H1 (cell line): ENCODE measurements around the gene FBLIM1. TPM values are rescaled to one million over a fixed set of nuclear protein-coding genes. Genes with fewer than 3 reads are reported as not detected.

Experiments used
- CTCF ChIA-PET: fragments of 300-600 bp; sonication (Branson Sonifier 250); formaldehyde crosslinking; loops from one replicate; lab custom pipeline; 2021; ENCODE audit not compliant: partially characterized antibody; lab: Charles Lee
- POLR2A ChIA-PET: fragments of 300-600 bp; sonication (Branson Sonifier 250); formaldehyde crosslinking; loops from one replicate; lab custom pipeline; 2021; ENCODE audit warnings: inconsistent platforms; ENCODE audit not compliant: partially characterized antibody; lab: Charles Lee
- DNase-seq, 2 experiments: peaks; one replicate each; pipeline versions ENCODE4 v3.0.0 to v3.0.0-alpha.2; 2010 to 2022; ENCODE audit warnings: low spot score in 2 of 2, low read depth in 1 of 2, mixed read lengths in 1 of 2
- FAIRE-seq: peaks from 2 replicates; lab custom pipeline; 2011; peaks lifted over from hg19 to GRCh38; lab: Jason Lieb, UNC
- H2AFZ ChIP-seq: 2 replicates; pipeline ENCODE4 v1.8.1; 2012; ENCODE audit warnings: low read length, inconsistent platforms
- H2AK5ac ChIP-seq: 2 replicates; pipeline ENCODE4 v1.6.1; 2013; ENCODE audit warnings: low read depth, low read length
- H2BK120ac ChIP-seq: replicated peaks from 2 replicates; pipeline ENCODE3; 2013; ENCODE audit warnings: low read depth, low read length, inconsistent platforms
- H2BK12ac ChIP-seq: 2 replicates; pipeline ENCODE4 v1.6.1; 2013; ENCODE audit warnings: low read depth, low read length
- H2BK15ac ChIP-seq: 2 replicates; pipeline ENCODE4 v1.6.1; 2013; ENCODE audit warnings: low read length
- H2BK20ac ChIP-seq: 2 replicates; pipeline ENCODE4 v1.6.1; 2013; ENCODE audit warnings: low read length
- H2BK5ac ChIP-seq: 2 replicates; pipeline ENCODE4 v1.6.1; 2013; ENCODE audit warnings: low read depth, low read length
- H3K14ac ChIP-seq: 2 replicates; pipeline ENCODE4 v1.6.1; 2013; ENCODE audit warnings: inconsistent platforms; ENCODE audit not compliant: insufficient read length
- H3K18ac ChIP-seq: 2 replicates; pipeline ENCODE4 v1.6.1; 2013; ENCODE audit warnings: low read length; ENCODE audit errors: extremely low read depth
- H3K23ac ChIP-seq: 2 replicates; pipeline ENCODE4 v1.6.1; 2013; ENCODE audit warnings: inconsistent platforms; ENCODE audit not compliant: insufficient read length
- H3K23me2 ChIP-seq: 2 replicates; pipeline ENCODE4 v1.6.1; 2013; ENCODE audit warnings: low read depth, low read length
- H3K27ac ChIP-seq: 2 replicates; pipeline ENCODE4 v1.6.1; 2011; ENCODE audit warnings: low read depth, low read length, inconsistent platforms
- H3K27me3 ChIP-seq, 4 experiments: replicated peaks in 1 of 4; 1 replicate in 1 of 4; 2 replicates in 3 of 4; pipeline versions ENCODE4 v1.6.1 to v1.8.1; 2011 to 2013; ENCODE audit warnings: low read length in 3 of 4, mild to moderate bottlenecking in 3 of 4, inconsistent platforms in 2 of 4, mixed read lengths in 2 of 4, moderate library complexity in 1 of 4; ENCODE audit not compliant: control insufficient read depth in 3 of 4, insufficient read depth in 3 of 4; ENCODE audit errors: extremely low read depth in 1 of 4
- H3K36me3 ChIP-seq, 4 experiments: 2 replicates each; pipeline versions ENCODE4 v1.6.1 to v1.8.1; 2011 to 2013; ENCODE audit warnings: mild to moderate bottlenecking in 4 of 4, low read length in 3 of 4, moderate library complexity in 2 of 4, control low read depth in 1 of 4, inconsistent platforms in 1 of 4; ENCODE audit not compliant: insufficient read depth in 4 of 4, control insufficient read depth in 2 of 4
- H3K4ac ChIP-seq: replicated peaks from 2 replicates; pipeline ENCODE3; 2013; ENCODE audit warnings: low read length, low read depth, mixed read lengths, inconsistent platforms; ENCODE audit not compliant: insufficient read length
- H3K4me1 ChIP-seq, 4 experiments: replicated peaks in 1 of 4; 1 replicate in 1 of 4; 2 replicates in 3 of 4; pipeline versions ENCODE4 v1.6.1 to v1.8.1; 2011 to 2013; ENCODE audit warnings: low read length in 3 of 4, inconsistent platforms in 2 of 4, mixed read lengths in 1 of 4; ENCODE audit not compliant: insufficient read depth in 4 of 4, control insufficient read depth in 3 of 4
- H3K4me2 ChIP-seq, 2 experiments: 2 replicates each; pipeline versions ENCODE4 v1.6.1 to v1.8.1; 2011 to 2013; ENCODE audit warnings: low read depth in 2 of 2, low read length in 2 of 2, control low read depth in 1 of 2, inconsistent platforms in 1 of 2, mild to moderate bottlenecking in 1 of 2; ENCODE audit not compliant: insufficient read depth in 1 of 2
- H3K4me3 ChIP-seq, 4 experiments: fragments of 200-600, 300-600 bp in 1 of 4; sonication (generic), shearing (Covaris generic), sonication (Bioruptor Twin) in 1 of 4; 2 replicates each; pipeline versions ENCODE4 v1.5.1 to v1.8.1; 2011 to 2016; ENCODE audit warnings: low read length in 4 of 4, low read depth in 3 of 4, control low read depth in 2 of 4, inconsistent platforms in 2 of 4, mild to moderate bottlenecking in 2 of 4, mixed read lengths in 1 of 4, moderate library complexity in 1 of 4; ENCODE audit not compliant: insufficient read depth in 2 of 4; ENCODE audit errors: extremely low read depth in 1 of 4
- H3K56ac ChIP-seq: replicated peaks from 2 replicates; pipeline ENCODE3; 2013; ENCODE audit warnings: low read depth, mild to moderate bottlenecking, mixed read lengths, low read length, inconsistent platforms; ENCODE audit not compliant: insufficient read length
- H3K79me1 ChIP-seq: 2 replicates; pipeline ENCODE4 v1.6.1; 2013; ENCODE audit warnings: low read depth, low read length, control low read depth
- H3K79me2 ChIP-seq, 2 experiments: 2 replicates each; pipeline versions ENCODE4 v1.6.1 to v1.8.1; 2012 to 2013; ENCODE audit warnings: low read length in 2 of 2, mild to moderate bottlenecking in 2 of 2, inconsistent platforms in 1 of 2; ENCODE audit not compliant: insufficient read depth in 2 of 2, control insufficient read depth in 1 of 2
- H3K9ac ChIP-seq, 4 experiments: replicated peaks in 1 of 4; 1 replicate in 1 of 4; 2 replicates in 3 of 4; pipeline versions ENCODE4 v1.6.1 to v1.8.1; 2011 to 2013; ENCODE audit warnings: low read depth in 3 of 4, low read length in 3 of 4, control low read depth in 2 of 4, mild to moderate bottlenecking in 2 of 4, moderate library complexity in 2 of 4, inconsistent platforms in 1 of 4; ENCODE audit errors: extremely low read depth in 1 of 4
- H3K9me3 ChIP-seq, 2 experiments: 2 replicates each; pipeline versions ENCODE4 v1.6.1 to v1.8.1; 2012 to 2013; ENCODE audit warnings: mild to moderate bottlenecking in 2 of 2, moderate library complexity in 2 of 2, control low read depth in 1 of 2, inconsistent platforms in 1 of 2, low read depth in 1 of 2, low read length in 1 of 2, mixed read lengths in 1 of 2; ENCODE audit not compliant: insufficient read depth in 2 of 2
- H4K20me1 ChIP-seq, 2 experiments: replicated peaks in 1 of 2; 2 replicates each; pipeline versions ENCODE3 to v1.8.1; 2011 to 2013; ENCODE audit warnings: inconsistent platforms in 2 of 2, low read length in 2 of 2, mild to moderate bottlenecking in 1 of 2; ENCODE audit not compliant: insufficient read depth in 2 of 2, control insufficient read depth in 1 of 2
- H4K5ac ChIP-seq: 2 replicates; pipeline ENCODE4 v1.6.1; 2013; ENCODE audit warnings: low read length, low read depth, mixed read lengths, inconsistent platforms; ENCODE audit not compliant: insufficient read length
- H4K8ac ChIP-seq: 2 replicates; pipeline ENCODE4 v1.8.0; 2013; ENCODE audit warnings: mild to moderate bottlenecking, moderate library complexity, low read length, inconsistent platforms; ENCODE audit not compliant: insufficient read depth; ENCODE audit errors: extremely low read depth
- H4K91ac ChIP-seq: replicated peaks from 2 replicates; pipeline ENCODE3; 2013; ENCODE audit warnings: low read length, mixed read lengths, inconsistent platforms; ENCODE audit not compliant: insufficient read length
- HDAC2 ChIP-seq, 2 experiments: fragments of 300-600 bp in 1 of 2; sonication (generic) in 1 of 2; IDR thresholded peaks; 2 replicates each; pipeline ENCODE4 v1.6.1; 2011 to 2012; ENCODE audit warnings: low read depth in 2 of 2, low read length in 2 of 2, mild to moderate bottlenecking in 2 of 2, moderate library complexity in 2 of 2, borderline replicate concordance in 1 of 2, inconsistent platforms in 1 of 2
- KDM1A ChIP-seq: fragments of 200-600, 300-600 bp; sonication (generic); IDR thresholded peaks from 2 replicates; pipeline ENCODE4 v1.7.1; 2016; ENCODE audit warnings: mild to moderate bottlenecking, low read length, borderline replicate concordance
- SP2 ChIP-seq: IDR thresholded peaks from 2 replicates; pipeline ENCODE4 v1.6.1; 2012; ENCODE audit warnings: mild to moderate bottlenecking, low read length, inconsistent platforms
- TEAD4 ChIP-seq: IDR thresholded peaks from 2 replicates; pipeline ENCODE4 v1.6.1; 2012; ENCODE audit warnings: low read depth, low read length, inconsistent platforms, mixed read lengths
- WGBS, 2 experiments: shearing (Covaris generic) in 1 of 2; methylation state at CpG; one replicate each; pipeline versions ENCODE4 v1.1.6 to v1.1.7; 2013 to 2015; ENCODE audit warnings: low lambda C conversion rate in 2 of 2, mixed read lengths in 2 of 2, inconsistent platforms in 1 of 2, low coverage in 1 of 2, missing lambda C conversion rate in 1 of 2; ENCODE audit not compliant: insufficient replicate concordance in 2 of 2, insufficient coverage in 1 of 2, insufficient read length in 1 of 2; ENCODE audit errors: extremely low coverage in 1 of 2, missing lambda C conversion rate in 1 of 2; 5-methylcytosine and 5-hydroxymethylcytosine counted together
- polyA plus RNA-seq, 7 experiments: library from polyadenylated mRNA; depleted of rRNA in 3 of 7; stranded (reverse) in 5 of 7; unstranded in 2 of 7; fragments of >200 nt in 5 of 7; fragments of 200-250 nt in 2 of 7; gene quantifications; 1 replicate in 5 of 7; 2 replicates in 1 of 7; 4 replicates in 1 of 7; pipeline versions ENCODE4 v1.2.1 to v1.2.3, GENCODE V29; 2011 to 2013; ENCODE audit warnings: missing spikeins in 2 of 7, mixed read lengths in 2 of 7
- total RNA-seq: library from RNA; stranded (reverse); fragmentation: NEBNext Ultra II Directional; extraction: Animal tissue kit (Norgen Biotek cat#: 25700); gene quantifications from 2 replicates; pipeline ENCODE4 v1.2.1, GENCODE V29; 2021

The FBLIM1 gene
- total and polyA plus RNA-seq, 2 of the 8 experiments (the other 6 are each of a cell fraction or from before 2014, with no cell fraction given), result 66.6 to 66.7 TPM

- peaks cover 6 to 15% (median 8%) of the 10 kb centered on the region in 4 experiments; a peak in 7 of 8 replicates for H3K36me3 ChIP-seq
- no peak overlapping the region for H3K4me2 ChIP-seq
- no peaks in the 10 kb centered on the region; a peak in 1 of 7 replicates for H3K27me3 ChIP-seq
- H2BK20ac ChIP-seq, result no peak overlapping the region
- no peaks in the 10 kb centered on the region for H3K9me3 ChIP-seq
- peaks cover 2 to 3% of the 10 kb centered on the region in 2 experiments for H4K20me1 ChIP-seq
- CTCF ChIA-PET, result interaction anchor here (0.6 to 1.3 kb wide), 6 partner anchors 14 to 574 kb away, joined by 3 to 5 read pairs (median 3); no protein-coding TSS in a partner anchor
- DNase-seq, result no peak
- no peak overlapping the region for H4K91ac ChIP-seq
- no peaks in the 10 kb centered on the region for H3K79me1 ChIP-seq
- H4K5ac ChIP-seq, result no peak overlapping the region
- H3K79me2 ChIP-seq, result no peaks in the 10 kb centered on the region
- H2BK12ac ChIP-seq, result no peak overlapping the region
- no peak overlapping the region for H3K4me3 ChIP-seq
- H3K23me2 ChIP-seq, result no peaks in the 10 kb centered on the region
- H2BK5ac ChIP-seq, result no peak overlapping the region
- H4K8ac ChIP-seq, result no peak overlapping the region
- no peak overlapping the region for H2AFZ ChIP-seq
- H3K56ac ChIP-seq, result no peak overlapping the region
- no peak overlapping the region for H3K9ac ChIP-seq
- H3K23ac ChIP-seq, result no peak overlapping the region
- H2BK15ac ChIP-seq, result no peak overlapping the region
- H3K27ac ChIP-seq, result no peak overlapping the region
- FAIRE-seq, result no peak
- H3K4me1 ChIP-seq, result no peaks in the 10 kb centered on the region
- no peak overlapping the region for H3K14ac ChIP-seq
- H3K4ac ChIP-seq, result no peak overlapping the region
- no peak overlapping the region for H2BK120ac ChIP-seq
- no peak overlapping the region for H2AK5ac ChIP-seq
- 85% methylated on average over 10 of the region's 10 CpGs; no CpG with 5 or more reads in 1 of the 2 experiments for WGBS, 2 experiments
- H3K18ac ChIP-seq, result no peak overlapping the region
- POLR2A ChIA-PET, result interaction anchor here (0.6 to 3.5 kb wide), 14 partner anchors 13 to 566 kb away, joined by 3 to 10 read pairs (median 4); partner anchors contain the start of genes FBXO42 and TMEM82
- TF ChIP-seq SP2 (no peak), KDM1A (no peak), HDAC2 (IDR thresholded peaks at IDR 0.05; ENCODE audit: borderline replicate concordance in 1 of 2, low read depth in 2 of 2, low read length in 2 of 2) (no peak), TEAD4 (no peak)
These were observed 28.0 kb downstream of the FBLIM1 start for GRCh38 chr1:15786581-15786980.
